B cell (primary cell): ENCODE results near the gene ZNF423. TPM values are rescaled to one million over a fixed set of nuclear protein-coding genes. Genes with fewer than 3 reads are reported as not detected.

Experiments used
- ATAC-seq: fragments of 200-7000 bp; cut with Tn5 transposase; one replicate; pipeline ENCODE4 v1.10.0; 2021; ENCODE audit warnings: low read depth, mild to moderate bottlenecking, moderate number of reproducible peaks, moderate library complexity
- CTCF ChIA-PET: fragments of 350-600 bp; sonication (Branson Sonifier 250); formaldehyde crosslinking; loops from one replicate; lab custom pipeline; 2021; ENCODE audit warnings: antibody characterized with exemption, inconsistent platforms; lab: Charles Lee
- POLR2A ChIA-PET: fragments of 350-600 bp; sonication (Branson Sonifier 250); formaldehyde crosslinking; loops from one replicate; lab custom pipeline; 2021; ENCODE audit warnings: antibody characterized with exemption; lab: Charles Lee
- DNase-seq: peaks from one replicate; pipeline ENCODE4 v3.0.0; 2013
- H2AFZ ChIP-seq: 2 replicates; pipeline ENCODE4 v1.6.1; 2012; ENCODE audit warnings: mild to moderate bottlenecking, low read depth, low read length; ENCODE audit not compliant: insufficient read depth, poor library complexity, severe bottlenecking
- H3K27ac ChIP-seq, 2 donors: 1 replicate in 1 of 2; 2 replicates in 1 of 2; pipeline ENCODE4 v1.5.1; 2012 to 2013; ENCODE audit warnings: low read length in 2 of 2, mild to moderate bottlenecking in 2 of 2, moderate library complexity in 1 of 2
- H3K27me3 ChIP-seq, 4 experiments: fragments of 200-600 bp in 1 of 4; sonication (generic) in 1 of 4; replicated peaks in 1 of 4; 1 replicate in 2 of 4; 2 replicates in 2 of 4; pipeline versions ENCODE4 v1.6.1 to v1.7.0; 2013 to 2016; ENCODE audit warnings: low read length in 3 of 4, mild to moderate bottlenecking in 2 of 4, mixed read lengths in 1 of 4, moderate library complexity in 1 of 4; ENCODE audit not compliant: insufficient read depth in 4 of 4, control insufficient read depth in 3 of 4; ENCODE audit errors: control extremely low read depth in 1 of 4
- H3K36me3 ChIP-seq, 2 experiments: replicated peaks in 1 of 2; 1 replicate in 1 of 2; 2 replicates in 1 of 2; pipeline versions ENCODE4 v1.6.1 to v1.7.1; 2013; ENCODE audit warnings: low read length in 1 of 2; ENCODE audit not compliant: insufficient read depth in 2 of 2, control insufficient read depth in 1 of 2; ENCODE audit errors: control extremely low read depth in 1 of 2, extremely low read depth in 1 of 2
- H3K4me1 ChIP-seq, 2 donors: fragments of 200-600 bp in 1 of 2; sonication (generic) in 1 of 2; 1 replicate in 1 of 2; 2 replicates in 1 of 2; pipeline versions ENCODE4 v1.5.1 to v1.6.1; 2013 to 2017; ENCODE audit warnings: low read length in 2 of 2; ENCODE audit not compliant: control insufficient read depth in 2 of 2, insufficient read depth in 2 of 2
- H3K4me2 ChIP-seq: replicated peaks from 2 replicates; pipeline ENCODE3; 2012; ENCODE audit warnings: mild to moderate bottlenecking, low read depth, low read length; ENCODE audit not compliant: poor library complexity, severe bottlenecking
- H3K4me3 ChIP-seq, 5 experiments: fragments of 200-600 bp in 1 of 5; sonication (generic) in 1 of 5; 1 replicate in 3 of 5; 2 replicates in 2 of 5; pipeline versions ENCODE4 v1.5.1 to v1.7.0; 2011 to 2016; ENCODE audit warnings: low read length in 4 of 5, mild to moderate bottlenecking in 4 of 5, low read depth in 2 of 5, control low read depth in 1 of 5, moderate library complexity in 1 of 5; ENCODE audit not compliant: insufficient read depth in 1 of 5; ENCODE audit errors: control extremely low read depth in 1 of 5, extremely low read depth in 1 of 5
- H3K79me2 ChIP-seq: fragments of 200-600 bp; sonication (generic); one replicate; pipeline ENCODE4 v1.6.0; 2016; ENCODE audit warnings: low read length; ENCODE audit not compliant: control insufficient read depth, insufficient read depth
- H3K9ac ChIP-seq: fragments of 200-600 bp; sonication (generic); 2 replicates; pipeline ENCODE4 v1.6.1; 2017; ENCODE audit warnings: mild to moderate bottlenecking, low read length, moderate library complexity
- H3K9me3 ChIP-seq, 3 donors: one replicate each; pipeline versions ENCODE4 v1.6.1 to v1.7.1; 2013; ENCODE audit warnings: low read length in 2 of 3; ENCODE audit not compliant: control insufficient read depth in 2 of 3, insufficient read depth in 1 of 3; ENCODE audit errors: control extremely low read depth in 1 of 3
- H4K20me1 ChIP-seq: 2 replicates; pipeline ENCODE4 v1.6.0; 2012; ENCODE audit warnings: mild to moderate bottlenecking, low read length; ENCODE audit not compliant: insufficient read depth, control insufficient read depth, poor library complexity, severe bottlenecking
- H3K27ac Mint-ChIP-seq: one replicate; pipeline ENCODE4 v1.8.0; 2021; ENCODE audit warnings: mixed read lengths
- H3K27me3 Mint-ChIP-seq: one replicate; pipeline ENCODE4 v1.8.0; 2021; ENCODE audit warnings: mixed read lengths
- H3K4me1 Mint-ChIP-seq: one replicate; pipeline ENCODE4 v1.8.0; 2021; ENCODE audit warnings: mixed read lengths
- H3K4me3 Mint-ChIP-seq: one replicate; pipeline ENCODE4 v1.8.0; 2021; ENCODE audit warnings: mixed read lengths
- H3K9me3 Mint-ChIP-seq: one replicate; pipeline ENCODE4 v1.8.0; 2022; ENCODE audit warnings: mixed read lengths; ENCODE audit not compliant: insufficient read depth
- EZH2 ChIP-seq: IDR thresholded peaks from 2 replicates; pipeline ENCODE4 v1.6.1; 2012; ENCODE audit warnings: borderline replicate concordance, low read depth, mild to moderate bottlenecking, moderate library complexity, low read length; ENCODE audit not compliant: insufficient read depth, poor library complexity, severe bottlenecking
- WGBS: methylation state at CpG from one replicate; pipeline ENCODE4 v1.1.5; 2013; ENCODE audit warnings: missing lambda C conversion rate; ENCODE audit not compliant: insufficient coverage; 5-methylcytosine and 5-hydroxymethylcytosine counted together
- intact Hi-C: fragments of 100-400 bp; cut with micrococcal nuclease; formaldehyde crosslinking; loops from one replicate; pipeline ENCODE4 v1.10.0; 2022
- polyA plus RNA-seq: library from polyadenylated mRNA; depleted of rRNA; stranded (reverse); fragments of >200 nt; gene quantifications from 2 replicates; pipeline ENCODE4 v1.2.3, GENCODE V29; 2012
- total RNA-seq, 2 donors: library from RNA; stranded (reverse); fragments of 120-200 nt in 1 of 2; gene quantifications; 1 replicate in 1 of 2; 2 replicates in 1 of 2; pipeline versions ENCODE4 v1.2.3 to v1.2.4, GENCODE V29; 2013 to 2022
- TF ChIP-seq, protein P1 (sequence below): fragments of 200-600 bp; IDR thresholded peaks from one replicate; pipeline ENCODE4 v1.8.0; 2022; ENCODE audit warnings: antibody characterized with exemption, mild to moderate bottlenecking

Gene ZNF423
- total and polyA plus RNA-seq, 2 donors (not counting 1 experiment from before 2014, with no cell fraction given): not detected

DNA sequence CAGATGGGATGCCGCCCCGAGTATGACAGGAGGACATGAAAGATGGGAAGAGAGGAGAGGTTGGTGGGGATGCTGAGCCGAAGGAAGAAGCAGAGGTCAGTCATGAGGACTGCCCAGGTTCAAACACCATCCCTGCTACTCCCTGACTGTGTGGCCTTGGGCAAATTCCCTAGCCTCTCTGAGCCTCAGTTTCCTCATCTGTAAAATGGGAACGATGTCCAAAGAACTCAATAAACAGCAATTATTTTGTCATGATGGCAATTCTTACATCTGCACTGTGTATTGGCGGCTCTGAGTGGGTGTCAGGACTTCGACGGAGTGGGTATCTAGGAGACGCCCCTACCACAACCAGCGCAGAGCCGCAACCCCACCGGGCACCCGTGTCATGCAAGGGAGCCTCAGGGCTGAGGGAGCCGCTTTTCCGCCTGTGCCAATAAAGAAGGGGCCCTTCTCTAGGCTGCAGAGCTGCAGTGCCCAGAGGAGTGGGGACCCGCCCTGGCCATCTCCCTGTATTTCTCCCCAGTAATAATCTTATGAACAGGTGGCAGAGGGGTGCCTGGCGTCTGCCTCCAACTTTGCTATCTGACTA lies 173.2 kb downstream of the ZNF423 start:
- Mint-ChIP-seq H3K4me3 (no peak overlapping the region), H3K4me1 (no peaks in the 10 kb centered on the region), H3K9me3 (peaks cover 2% of the 10 kb centered on the region), H3K27ac (no peak overlapping the region), H3K27me3 (peaks cover 9% of the 10 kb centered on the region)
- POLR2A ChIA-PET: no interaction called here
- Histone ChIP-seq H3K27ac (no peak overlapping the region), H3K79me2 (no peaks in the 10 kb centered on the region), H3K27me3 (peaks cover 0 to 2% (median 0%) of the 10 kb centered on the region in 4 experiments), H3K36me3 (no peaks in the 10 kb centered on the region), H3K9ac (no peak overlapping the region), H2AFZ (no peak overlapping the region), H3K9me3 (peaks cover 0 to 21% (median 0%) of the 10 kb centered on the region in 3 donors), H3K4me2 (no peak overlapping the region), H3K4me1 (no peaks in the 10 kb centered on the region), H3K4me3 (no peak overlapping the region), H4K20me1 (no peaks in the 10 kb centered on the region)
- DNase-seq (no peak), ATAC-seq (no peak)
- WGBS: 93% methylated on average over 13 of the region's 16 CpGs
- no peak for TF ChIP-seq EZH2
- TF ChIP-seq, protein P1, sequence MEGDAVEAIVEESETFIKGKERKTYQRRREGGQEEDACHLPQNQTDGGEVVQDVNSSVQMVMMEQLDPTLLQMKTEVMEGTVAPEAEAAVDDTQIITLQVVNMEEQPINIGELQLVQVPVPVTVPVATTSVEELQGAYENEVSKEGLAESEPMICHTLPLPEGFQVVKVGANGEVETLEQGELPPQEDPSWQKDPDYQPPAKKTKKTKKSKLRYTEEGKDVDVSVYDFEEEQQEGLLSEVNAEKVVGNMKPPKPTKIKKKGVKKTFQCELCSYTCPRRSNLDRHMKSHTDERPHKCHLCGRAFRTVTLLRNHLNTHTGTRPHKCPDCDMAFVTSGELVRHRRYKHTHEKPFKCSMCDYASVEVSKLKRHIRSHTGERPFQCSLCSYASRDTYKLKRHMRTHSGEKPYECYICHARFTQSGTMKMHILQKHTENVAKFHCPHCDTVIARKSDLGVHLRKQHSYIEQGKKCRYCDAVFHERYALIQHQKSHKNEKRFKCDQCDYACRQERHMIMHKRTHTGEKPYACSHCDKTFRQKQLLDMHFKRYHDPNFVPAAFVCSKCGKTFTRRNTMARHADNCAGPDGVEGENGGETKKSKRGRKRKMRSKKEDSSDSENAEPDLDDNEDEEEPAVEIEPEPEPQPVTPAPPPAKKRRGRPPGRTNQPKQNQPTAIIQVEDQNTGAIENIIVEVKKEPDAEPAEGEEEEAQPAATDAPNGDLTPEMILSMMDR: no peak
- intact Hi-C loops: no loop called here
- CTCF ChIA-PET: no interaction called here

DNA sequence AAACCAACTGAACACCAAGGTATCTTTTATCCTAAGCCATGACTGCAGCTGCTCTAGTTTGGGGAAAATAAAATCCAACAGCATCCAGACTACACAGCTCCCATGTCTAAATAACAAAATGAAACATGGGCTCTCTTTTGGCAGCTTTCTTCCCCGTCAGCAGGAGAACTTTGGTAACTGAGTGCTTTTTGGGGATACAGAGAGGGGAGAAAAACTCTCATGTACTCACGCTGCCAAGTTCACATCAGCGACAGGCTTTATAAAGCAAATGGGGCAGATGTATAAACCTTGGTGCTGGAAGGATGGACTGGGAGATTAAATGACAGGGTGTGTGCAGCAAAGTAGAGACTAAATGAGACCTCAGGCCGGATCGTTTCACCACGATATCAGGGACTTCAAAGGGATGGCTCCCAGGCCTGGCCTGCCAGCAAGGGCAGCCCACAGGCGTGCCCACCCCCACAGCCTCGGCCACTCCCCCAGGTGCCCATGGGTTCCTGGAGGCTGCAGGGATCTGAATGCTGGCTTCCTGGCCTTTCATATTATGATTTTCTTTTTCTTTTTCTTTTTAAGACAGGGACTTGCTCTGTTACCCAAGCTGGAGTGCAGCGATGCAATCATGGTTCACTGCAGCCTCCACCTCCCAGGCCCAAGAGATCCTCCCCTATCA lies 174.6 kb downstream of the ZNF423 start:
- CTCF ChIA-PET: no interaction called here
- Histone ChIP-seq H3K4me1 (no peaks in the 10 kb centered on the region), H3K4me2 (no peak overlapping the region), H3K9ac (no peak overlapping the region), H3K4me3 (no peak overlapping the region), H3K27ac (no peak overlapping the region), H3K79me2 (no peaks in the 10 kb centered on the region), H3K36me3 (no peaks in the 10 kb centered on the region), H3K9me3 (peaks cover 0 to 21% (median 0%) of the 10 kb centered on the region in 3 donors), H2AFZ (no peak overlapping the region), H4K20me1 (no peaks in the 10 kb centered on the region), H3K27me3 (no peaks in the 10 kb centered on the region)
- peaks cover 2% of the 10 kb centered on the region for H3K9me3 Mint-ChIP-seq
- no peak for DNase-seq
- TF ChIP-seq, protein P1: no peak
- no peak overlapping the region for H3K27ac Mint-ChIP-seq
- no peaks in the 10 kb centered on the region for H3K4me1 Mint-ChIP-seq
- H3K27me3 Mint-ChIP-seq: peaks cover under 1% of the 10 kb centered on the region
- POLR2A ChIA-PET: no interaction called here
- ATAC-seq: no peak
- no peak overlapping the region for H3K4me3 Mint-ChIP-seq
- intact Hi-C loops: no loop called here
- WGBS: 95% methylated on average over 8 of the region's 9 CpGs
